Type B pancreatic cell (in vitro differentiated cells): ENCODE data around the gene POLE2. TPM values are rescaled to one million over a fixed set of nuclear protein-coding genes. Genes with fewer than 3 reads are reported as not detected.

Source experiments
- DNase-seq: peaks from one replicate; pipeline ENCODE4 v3.0.0; 2021; ENCODE audit warnings: mixed read lengths; ENCODE audit not compliant: unreplicated experiment; ENCODE audit errors: extremely low spot score
- H3K27ac Mint-ChIP-seq: 2 replicates; pipeline ENCODE4 v1.8.0; 2021; ENCODE audit warnings: mild to moderate bottlenecking, mixed read lengths
- H3K27me3 Mint-ChIP-seq: 2 replicates; pipeline ENCODE4 v1.8.0; 2021; ENCODE audit warnings: mixed read lengths
- H3K36me3 Mint-ChIP-seq: 2 replicates; pipeline ENCODE4 v1.8.0; 2021; ENCODE audit warnings: mixed read lengths
- H3K4me1 Mint-ChIP-seq: one replicate; pipeline ENCODE4 v1.8.0; 2021; ENCODE audit warnings: mixed read lengths; ENCODE audit not compliant: unreplicated experiment
- H3K4me3 Mint-ChIP-seq: 2 replicates; pipeline ENCODE4 v1.8.0; 2021; ENCODE audit warnings: mild to moderate bottlenecking, mixed read lengths
- H3K9me3 Mint-ChIP-seq: 2 replicates; pipeline ENCODE4 v1.8.0; 2021; ENCODE audit warnings: mixed read lengths
- total RNA-seq: library from RNA; stranded (reverse); gene quantifications from 2 replicates; pipeline ENCODE4 v1.2.1, GENCODE V29; 2021; ENCODE audit warnings: low replicate concordance
- TF ChIP-seq, protein P1 (sequence below): fragments of 200-600 bp; sonication (generic); conservative IDR thresholded peaks from 2 replicates; pipeline ENCODE4 v1.5.0; 2021; ENCODE audit warnings: antibody characterized with exemption, mild to moderate bottlenecking

POLE2 gene
- total RNA-seq, 1 donor from 2014 or later, result 16.6 TPM

DNA sequence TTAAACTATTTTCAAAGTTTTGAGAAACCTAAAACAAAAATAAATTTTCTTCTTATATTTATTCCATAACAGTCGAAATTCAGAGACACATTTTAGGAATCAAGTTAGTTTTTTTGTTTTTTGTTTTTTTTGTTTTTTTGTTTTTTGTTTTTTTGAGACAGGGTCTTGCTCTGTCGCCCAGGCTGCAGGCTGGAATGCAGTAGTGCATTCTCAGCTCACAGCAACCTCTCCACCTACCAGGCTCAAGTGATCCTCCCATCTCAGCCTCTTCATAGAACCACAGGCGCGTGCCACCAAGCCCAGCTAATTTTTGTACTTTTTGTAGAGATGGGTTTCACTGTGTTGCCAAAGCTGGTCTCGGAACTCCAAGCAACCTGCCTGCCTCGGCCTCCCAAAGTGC, 34.5 kb downstream of the POLE2 start:
- no peaks in the 10 kb centered on the region for H3K4me1 Mint-ChIP-seq
- TF ChIP-seq, protein P1, sequence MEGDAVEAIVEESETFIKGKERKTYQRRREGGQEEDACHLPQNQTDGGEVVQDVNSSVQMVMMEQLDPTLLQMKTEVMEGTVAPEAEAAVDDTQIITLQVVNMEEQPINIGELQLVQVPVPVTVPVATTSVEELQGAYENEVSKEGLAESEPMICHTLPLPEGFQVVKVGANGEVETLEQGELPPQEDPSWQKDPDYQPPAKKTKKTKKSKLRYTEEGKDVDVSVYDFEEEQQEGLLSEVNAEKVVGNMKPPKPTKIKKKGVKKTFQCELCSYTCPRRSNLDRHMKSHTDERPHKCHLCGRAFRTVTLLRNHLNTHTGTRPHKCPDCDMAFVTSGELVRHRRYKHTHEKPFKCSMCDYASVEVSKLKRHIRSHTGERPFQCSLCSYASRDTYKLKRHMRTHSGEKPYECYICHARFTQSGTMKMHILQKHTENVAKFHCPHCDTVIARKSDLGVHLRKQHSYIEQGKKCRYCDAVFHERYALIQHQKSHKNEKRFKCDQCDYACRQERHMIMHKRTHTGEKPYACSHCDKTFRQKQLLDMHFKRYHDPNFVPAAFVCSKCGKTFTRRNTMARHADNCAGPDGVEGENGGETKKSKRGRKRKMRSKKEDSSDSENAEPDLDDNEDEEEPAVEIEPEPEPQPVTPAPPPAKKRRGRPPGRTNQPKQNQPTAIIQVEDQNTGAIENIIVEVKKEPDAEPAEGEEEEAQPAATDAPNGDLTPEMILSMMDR, result no peak
- no peaks in the 10 kb centered on the region for H3K9me3 Mint-ChIP-seq
- H3K36me3 Mint-ChIP-seq, result peaks cover 4% of the 10 kb centered on the region
- DNase-seq, result no peak
- H3K4me3 Mint-ChIP-seq, result no peak overlapping the region
- no peak overlapping the region for H3K27ac Mint-ChIP-seq
- H3K27me3 Mint-ChIP-seq, result no peaks in the 10 kb centered on the region

DNA sequence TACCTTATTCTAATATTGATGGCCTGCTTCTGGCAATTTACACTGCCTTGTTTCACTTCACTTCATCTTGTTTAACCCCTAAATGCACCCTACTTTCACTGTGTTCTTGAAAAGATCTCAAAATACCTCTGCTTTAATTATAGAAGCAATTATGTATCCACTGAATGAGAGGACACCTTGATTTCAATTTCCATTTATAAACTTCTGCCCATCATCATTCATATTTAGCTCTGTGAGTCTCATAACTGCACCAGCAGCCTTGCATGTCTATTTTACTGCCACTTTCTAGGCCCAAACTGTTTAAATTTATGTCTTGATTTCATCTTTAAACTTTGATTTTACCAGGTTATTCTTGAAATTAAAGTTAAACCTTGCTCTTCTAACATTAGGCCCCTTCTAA, 45.9 kb downstream of the POLE2 start:
- no peaks in the 10 kb centered on the region for H3K9me3 Mint-ChIP-seq
- H3K36me3 Mint-ChIP-seq, result peaks cover 21% of the 10 kb centered on the region
- H3K27ac Mint-ChIP-seq, result peak overlapping the region; percentile 29
- peaks cover 19% of the 10 kb centered on the region for H3K4me1 Mint-ChIP-seq
- TF ChIP-seq, protein P1, result no peak
- H3K4me3 Mint-ChIP-seq, result no peak overlapping the region
- H3K27me3 Mint-ChIP-seq, result no peaks in the 10 kb centered on the region
- DNase-seq, result no peak

DNA sequence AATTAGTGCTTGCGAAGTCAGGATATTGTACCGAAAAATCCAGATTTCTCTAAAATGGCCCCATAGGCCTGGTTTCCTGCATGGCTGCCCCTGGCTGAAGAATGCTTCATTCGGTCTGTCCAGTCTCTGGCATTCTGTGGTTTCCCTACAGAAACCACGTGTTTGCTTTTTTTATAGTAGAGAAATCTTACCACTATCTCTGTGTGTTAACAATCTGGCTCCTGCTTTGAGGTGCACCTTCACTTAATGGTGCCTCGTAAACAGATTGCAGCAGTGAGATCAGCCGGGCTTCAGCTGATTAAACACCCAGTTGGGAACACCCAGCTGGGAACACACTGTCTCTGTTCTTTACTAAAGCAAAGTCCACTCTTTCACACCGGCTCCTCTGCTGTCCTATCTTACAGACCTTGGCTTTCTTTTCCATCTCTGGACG, 46.3 kb downstream of the POLE2 start:
- TF ChIP-seq, protein P1, result no peak
- Mint-ChIP-seq H3K27ac (peak overlapping the region; percentile 29), H3K36me3 (peaks cover 22% of the 10 kb centered on the region), H3K9me3 (no peaks in the 10 kb centered on the region), H3K27me3 (no peaks in the 10 kb centered on the region), H3K4me3 (no peak overlapping the region), H3K4me1 (peaks cover 22% of the 10 kb centered on the region)
- no peak for DNase-seq

DNA sequence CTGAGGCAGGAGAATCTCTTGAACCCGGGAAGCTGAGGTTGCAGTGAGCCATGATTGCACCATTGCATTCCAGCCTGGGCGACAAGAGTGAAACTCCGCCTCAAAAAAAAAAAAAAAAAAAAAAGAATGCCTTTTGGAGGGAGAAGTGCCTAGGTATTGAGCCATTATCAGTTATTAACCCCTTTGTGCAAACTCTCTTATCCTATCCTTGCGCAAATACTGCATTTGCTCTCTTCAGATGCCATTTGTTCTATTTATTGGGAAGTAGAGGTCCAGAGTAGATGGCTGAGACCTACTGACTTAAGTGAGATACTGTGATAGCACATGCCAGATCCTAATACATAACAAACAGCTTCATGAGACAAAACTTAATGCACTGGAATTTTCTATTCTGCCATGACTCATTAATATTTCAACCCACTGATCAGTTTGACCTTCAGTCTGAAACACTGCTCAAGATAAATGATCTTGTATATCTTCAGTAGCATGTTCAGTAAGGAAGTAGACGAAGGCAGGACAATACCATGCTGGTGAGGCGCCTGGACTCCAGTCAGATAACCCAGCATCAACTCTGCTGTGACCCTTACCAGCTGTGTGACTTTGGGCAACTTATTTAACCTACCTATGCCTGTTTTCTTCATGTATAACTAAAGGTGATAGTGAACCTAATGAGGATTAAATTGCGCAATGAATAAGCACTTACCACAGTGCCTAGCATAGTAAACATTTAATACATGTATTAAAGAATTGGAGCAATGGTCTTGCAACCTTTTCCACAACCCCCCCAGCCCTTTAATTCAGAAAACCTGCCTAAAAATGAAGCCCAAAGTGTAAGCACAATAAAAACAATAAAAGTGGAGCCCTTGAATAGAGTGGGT, 47.2 kb downstream of the POLE2 start:
- Mint-ChIP-seq H3K9me3 (no peaks in the 10 kb centered on the region), H3K36me3 (peaks cover 23% of the 10 kb centered on the region), H3K4me1 (peaks cover 25% of the 10 kb centered on the region), H3K27me3 (no peaks in the 10 kb centered on the region), H3K4me3 (no peak overlapping the region), H3K27ac (no peak overlapping the region)
- TF ChIP-seq, protein P1, result no peak
- no peak for DNase-seq

DNA sequence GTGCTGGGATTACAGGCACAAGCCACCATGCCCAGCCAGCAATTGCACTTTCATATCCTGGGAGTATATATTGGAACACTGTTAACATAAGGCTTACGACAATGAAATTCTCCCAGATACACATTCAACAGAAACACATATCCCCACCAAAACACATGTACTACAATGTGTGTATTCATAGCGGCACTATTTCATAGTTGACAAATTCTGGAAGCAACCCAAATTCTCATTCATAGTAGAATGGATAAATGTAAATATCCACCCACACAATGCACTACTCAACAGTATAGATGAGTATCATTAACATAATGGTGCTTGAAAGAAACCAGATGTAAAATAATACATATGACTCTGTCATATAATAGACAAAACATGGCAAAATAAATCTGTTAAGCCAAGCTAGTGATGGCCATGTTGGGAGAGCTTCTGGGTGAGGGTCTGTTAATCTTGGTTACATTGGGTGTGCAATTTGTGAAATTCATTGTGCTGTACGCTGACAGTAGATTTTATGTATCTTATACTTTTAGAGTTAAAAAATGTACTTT, 50.4 kb downstream of the POLE2 start:
- Mint-ChIP-seq H3K27ac (no peak overlapping the region), H3K27me3 (no peaks in the 10 kb centered on the region), H3K4me3 (peak overlapping the region; percentile 24), H3K4me1 (peaks cover 29% of the 10 kb centered on the region), H3K36me3 (peaks cover 27% of the 10 kb centered on the region), H3K9me3 (no peaks in the 10 kb centered on the region)
- no peak for DNase-seq
- TF ChIP-seq, protein P1, result no peak
